Urothelium cell line (cell line): ENCODE results near the gene LAX1.

ENCODE experiments used
- DNase-seq: peaks from one replicate; pipeline ENCODE4 v3.0.0; 2011; ENCODE audit warnings: low spot score, mixed read lengths
- FAIRE-seq: peaks from 2 replicates; lab custom pipeline; 2011; peaks lifted over from hg19 to GRCh38; lab: Jason Lieb, UNC

Gene LAX1

GRCh38 chr1:203799971-203800370 lies 35.0 kb downstream of the LAX1 start:
- no peak for FAIRE-seq

GRCh38 chr1:203805689-203806088 lies 40.7 kb downstream of the LAX1 start:
- no peak for FAIRE-seq
- DNase-seq = no peak

More at GRCh38 chr1:203799971-203800370, 35.0 kb downstream of the LAX1 start:
- DNase-seq = no peak

GRCh38 chr1:203807196-203807595 lies 42.2 kb downstream of the LAX1 start:
- FAIRE-seq = no peak

GRCh38 chr1:203813581-203814341 lies 48.8 kb downstream of the LAX1 start:
- FAIRE-seq = no peak

More at GRCh38 chr1:203807196-203807595, 42.2 kb downstream of the LAX1 start:
- DNase-seq = no peak

GRCh38 chr1:203818399-203818798 lies 53.4 kb downstream of the LAX1 start:
- no peak for DNase-seq
- no peak for FAIRE-seq

More at GRCh38 chr1:203813581-203814341, 48.8 kb downstream of the LAX1 start:
- no peak for DNase-seq

- DNase-seq (no peak), FAIRE-seq (no peak)
Measured at GRCh38 chr1:203823306-203823705, 58.3 kb downstream of the LAX1 start.
